ENCODE results near the gene CDKN2A. TPM values are rescaled to one million over a fixed set of nuclear protein-coding genes. Genes with fewer than 3 reads are reported as not detected.

CDKN2A gene
- total RNA-seq, 1 experiment from 2014 or later = 273 TPM

DNA sequence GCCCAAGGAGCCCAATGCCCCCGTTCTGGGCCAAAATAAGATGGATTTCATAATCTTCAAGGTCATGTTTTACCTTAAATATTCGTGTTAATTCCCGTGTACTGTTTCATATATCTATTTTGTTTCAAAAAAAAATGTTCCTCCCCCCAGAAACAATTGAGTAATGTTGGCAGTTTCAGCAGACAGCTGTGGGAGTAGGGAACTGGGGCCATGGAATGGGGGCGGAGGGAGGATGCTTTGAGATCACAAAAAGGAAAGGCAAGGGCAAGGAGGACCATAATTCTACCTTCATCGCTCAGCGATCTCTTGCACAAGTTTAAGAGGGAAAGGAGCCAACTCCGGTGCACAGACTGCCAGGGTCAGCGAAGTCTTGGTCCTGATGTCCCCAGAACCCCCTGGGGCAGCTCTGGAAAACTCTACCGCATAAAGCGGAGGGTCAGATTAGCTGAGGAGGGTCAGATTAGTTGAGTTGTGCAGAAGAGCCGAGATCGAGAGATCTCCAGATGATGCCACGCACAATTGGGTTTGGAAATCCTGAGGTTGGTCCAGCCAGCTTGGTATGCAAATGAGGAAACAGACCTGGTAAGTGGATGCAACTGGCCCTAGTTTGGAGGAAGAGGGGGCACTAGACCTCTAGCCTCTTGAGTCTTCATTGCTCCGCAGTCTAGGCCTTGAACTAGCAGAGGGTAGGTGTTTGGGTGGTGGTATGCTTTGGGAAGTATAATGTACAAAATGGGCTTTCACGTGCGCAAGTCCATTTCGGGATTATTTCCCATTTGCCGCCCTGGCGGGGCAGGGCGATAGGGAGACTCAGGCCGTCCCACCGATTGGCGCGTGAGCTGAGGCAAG lies 24.0 kb downstream of the CDKN2A start:
- Histone ChIP-seq H3K9me2 (replicated peaks; ENCODE audit: low read length) (no peaks in the 10 kb centered on the region), H3K4me3 (ENCODE audit: low read length) (no peak overlapping the region), H3K9ac (ENCODE audit: low read length) (no peak overlapping the region), H2AFZ (ENCODE audit: low read length) (no peak overlapping the region), H3F3A (ENCODE audit: low read length, unreplicated experiment) (no peaks in the 10 kb centered on the region), H3K9me3 (ENCODE audit: low read length) (no peaks in the 10 kb centered on the region), H3K36me3 (ENCODE audit: low read depth, low read length) (peaks cover 9% of the 10 kb centered on the region), H3K27ac (ENCODE audit: low read length) (no peak overlapping the region), H3K79me2 (ENCODE audit: low read length) (peaks cover 10% of the 10 kb centered on the region; the same call in 1 of the 2 replicates), H3K27me3 (ENCODE audit: low read length) (no peaks in the 10 kb centered on the region), H3K4me1 (ENCODE audit: insufficient read depth, low read length) (peaks cover 6% of the 10 kb centered on the region; the same call in 1 of the 2 replicates), H3K4me2 (ENCODE audit: low read length) (no peak overlapping the region), H4K20me1 (ENCODE audit: low read length) (no peaks in the 10 kb centered on the region)
- ATAC-seq (no peak), DNase-seq (no peak)
- ChIA-PET CTCF (no interaction called here), POLR2A (ENCODE audit: unreplicated experiment) (no interaction called here)
- TF ChIP-seq EZH2 (IDR thresholded peaks at IDR 0.05; ENCODE audit: low read length, unreplicated experiment) (no peak), EZH2phosphoT487 (IDR thresholded peaks at IDR 0.05; ENCODE audit: borderline replicate concordance, low read length) (no peak)
- TF ChIP-seq, protein P1, sequence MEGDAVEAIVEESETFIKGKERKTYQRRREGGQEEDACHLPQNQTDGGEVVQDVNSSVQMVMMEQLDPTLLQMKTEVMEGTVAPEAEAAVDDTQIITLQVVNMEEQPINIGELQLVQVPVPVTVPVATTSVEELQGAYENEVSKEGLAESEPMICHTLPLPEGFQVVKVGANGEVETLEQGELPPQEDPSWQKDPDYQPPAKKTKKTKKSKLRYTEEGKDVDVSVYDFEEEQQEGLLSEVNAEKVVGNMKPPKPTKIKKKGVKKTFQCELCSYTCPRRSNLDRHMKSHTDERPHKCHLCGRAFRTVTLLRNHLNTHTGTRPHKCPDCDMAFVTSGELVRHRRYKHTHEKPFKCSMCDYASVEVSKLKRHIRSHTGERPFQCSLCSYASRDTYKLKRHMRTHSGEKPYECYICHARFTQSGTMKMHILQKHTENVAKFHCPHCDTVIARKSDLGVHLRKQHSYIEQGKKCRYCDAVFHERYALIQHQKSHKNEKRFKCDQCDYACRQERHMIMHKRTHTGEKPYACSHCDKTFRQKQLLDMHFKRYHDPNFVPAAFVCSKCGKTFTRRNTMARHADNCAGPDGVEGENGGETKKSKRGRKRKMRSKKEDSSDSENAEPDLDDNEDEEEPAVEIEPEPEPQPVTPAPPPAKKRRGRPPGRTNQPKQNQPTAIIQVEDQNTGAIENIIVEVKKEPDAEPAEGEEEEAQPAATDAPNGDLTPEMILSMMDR (conservative IDR thresholded peaks at IDR 0.05; ENCODE audit: low read depth, low read length) = no peak
- BruUV-seq (replicated peaks) = no TSS peak
- intact Hi-C loops (cut with micrococcal nuclease) = no loop called here

DNA sequence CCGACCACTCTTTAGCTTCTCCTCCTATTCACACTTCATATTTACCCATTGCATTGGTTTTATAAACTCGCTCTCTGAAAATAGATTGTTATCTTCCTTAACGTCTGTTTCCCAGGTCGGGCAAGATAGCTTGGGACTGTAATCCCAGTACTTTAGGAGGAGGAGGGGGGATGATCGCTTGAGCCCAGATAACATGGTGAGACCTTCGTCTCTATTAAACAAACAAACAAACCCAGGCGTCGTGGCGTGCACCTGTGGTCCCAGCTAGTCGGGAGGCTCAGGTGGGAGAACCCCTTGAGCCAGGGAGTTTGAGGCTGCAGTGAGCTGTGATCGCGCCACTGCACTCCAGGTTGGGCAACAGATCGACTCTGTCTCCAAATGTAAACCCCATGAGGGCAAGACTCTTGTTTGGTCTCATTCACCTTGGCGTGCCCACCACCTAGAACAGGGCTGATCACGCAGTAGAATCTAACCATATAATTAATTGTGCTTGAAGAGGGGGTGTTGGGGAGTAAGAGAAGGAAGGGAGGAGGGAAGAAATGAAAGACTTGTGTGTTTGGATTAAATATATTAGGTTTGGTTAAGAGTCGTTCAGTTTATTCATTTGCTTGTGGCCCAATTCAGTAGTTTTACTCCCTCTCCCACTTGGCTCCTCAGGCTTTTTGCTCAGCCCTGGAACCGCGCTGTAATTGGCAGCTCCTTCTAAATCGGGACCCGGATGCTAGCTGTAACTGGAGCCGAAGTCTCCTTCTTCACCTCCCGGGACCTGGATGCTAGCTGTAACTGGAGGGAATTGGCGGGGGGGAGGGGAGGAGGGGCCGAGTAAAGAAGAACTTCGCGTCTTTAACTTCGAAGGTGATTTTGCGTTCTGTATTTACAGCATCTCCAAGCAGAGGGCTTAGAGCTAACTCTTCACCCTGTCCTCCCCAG lies 24.9 kb downstream of the CDKN2A start:
- no peak for DNase-seq
- Histone ChIP-seq H3K4me3 (ENCODE audit: low read length) (no peak overlapping the region), H3K9ac (ENCODE audit: low read length) (no peak overlapping the region), H4K20me1 (ENCODE audit: low read length) (no peaks in the 10 kb centered on the region), H3F3A (ENCODE audit: low read length, unreplicated experiment) (no peaks in the 10 kb centered on the region), H3K27me3 (ENCODE audit: low read length) (no peaks in the 10 kb centered on the region), H3K9me3 (ENCODE audit: low read length) (no peaks in the 10 kb centered on the region), H3K36me3 (ENCODE audit: low read depth, low read length) (peaks cover 9% of the 10 kb centered on the region), H3K9me2 (replicated peaks; ENCODE audit: low read length) (no peaks in the 10 kb centered on the region), H3K4me2 (ENCODE audit: low read length) (no peak overlapping the region), H3K27ac (ENCODE audit: low read length) (no peak overlapping the region), H3K4me1 (ENCODE audit: insufficient read depth, low read length) (peaks cover 6% of the 10 kb centered on the region; the same call in 1 of the 2 replicates), H3K79me2 (ENCODE audit: low read length) (peaks cover 10% of the 10 kb centered on the region; the same call in 1 of the 2 replicates), H2AFZ (ENCODE audit: low read length) (no peak overlapping the region)
- ATAC-seq = no peak
- TF ChIP-seq EZH2phosphoT487 (IDR thresholded peaks at IDR 0.05; ENCODE audit: borderline replicate concordance, low read length) = no peak
- no peak for TF ChIP-seq EZH2 (IDR thresholded peaks at IDR 0.05; ENCODE audit: low read length, unreplicated experiment)
- TF ChIP-seq, protein P1 (conservative IDR thresholded peaks at IDR 0.05; ENCODE audit: low read depth, low read length) = no peak
- BruUV-seq (replicated peaks) = no TSS peak
- ChIA-PET POLR2A (ENCODE audit: unreplicated experiment) (no interaction called here), CTCF (no interaction called here)
- intact Hi-C loops (cut with micrococcal nuclease) = no loop called here
